Heart right ventricle (tissue), 16 donors: ENCODE measurements around the gene ATP2B3. TPM values are rescaled to one million over a fixed set of nuclear protein-coding genes. Genes with fewer than 3 reads are reported as not detected.

ENCODE experiments used
- ATAC-seq, 8 donors: fragments of 200-7000 bp; cut with Tn5 transposase; one replicate each; pipeline ENCODE4 v1.9.1; 2020; ENCODE audit warnings: mild to moderate bottlenecking in 8 of 8, moderate library complexity in 8 of 8, moderate number of reproducible peaks in 1 of 8
- DNase-seq, 2 donors: peaks; one replicate each; pipeline ENCODE4 v3.0.0-alpha.2; 2020
- H3K27ac ChIP-seq, 10 donors: fragments of 200-600 bp; sonication (generic) in 2 of 10; one replicate each; pipeline versions ENCODE4 v1.5.0 to v1.8.0; 2020 to 2022; ENCODE audit warnings: mild to moderate bottlenecking in 3 of 10
- H3K27me3 ChIP-seq, 7 donors: fragments of 200-600 bp; one replicate each; pipeline ENCODE4 v1.8.0; 2021 to 2022; ENCODE audit warnings: mild to moderate bottlenecking in 2 of 7
- H3K36me3 ChIP-seq, 9 donors: fragments of 200-600 bp; sonication (generic) in 1 of 9; one replicate each; pipeline versions ENCODE4 v1.5.0 to v1.8.0; 2020 to 2022; ENCODE audit warnings: mild to moderate bottlenecking in 2 of 9
- H3K4me1 ChIP-seq, 9 donors: fragments of 200-600 bp; sonication (generic) in 1 of 9; one replicate each; pipeline versions ENCODE4 v1.5.0 to v1.8.0; 2020 to 2022; ENCODE audit warnings: mild to moderate bottlenecking in 4 of 9
- H3K4me3 ChIP-seq, 10 donors: fragments of 200-600 bp; sonication (generic) in 2 of 10; one replicate each; pipeline versions ENCODE4 v1.5.0 to v1.8.0; 2020 to 2022; ENCODE audit warnings: mild to moderate bottlenecking in 7 of 10, moderate library complexity in 2 of 10
- H3K9me3 ChIP-seq, 11 donors: fragments of 200-600 bp in 10 of 11; sonication (generic) in 2 of 11; one replicate each; pipeline versions ENCODE4 v1.5.0 to v1.8.0; 2013 to 2022; ENCODE audit warnings: mild to moderate bottlenecking in 2 of 11, control low read depth in 1 of 11, moderate library complexity in 1 of 11
- CTCF ChIP-seq, 9 donors: fragments of 200-600 bp; sonication (generic) in 2 of 9; IDR thresholded peaks; one replicate each; pipeline versions ENCODE4 v1.5.0 to v1.8.0; 2021 to 2022; ENCODE audit warnings: antibody characterized with exemption in 9 of 9, mild to moderate bottlenecking in 5 of 9, moderate library complexity in 1 of 9
- WGBS, 2 donors: extraction: QIAGEN DNeasy Blood & Tissue Kit; methylation state at CpG; one replicate each; pipeline ENCODE4 v1.1.7; 2013; ENCODE audit warnings: inconsistent platforms in 1 of 2; 5-methylcytosine and 5-hydroxymethylcytosine counted together
- intact Hi-C, 10 donors: fragments of 100-400 bp; cut with DNase I; formaldehyde crosslinking; loops; one replicate each; pipeline versions ENCODE4 v1.11.1 to v1.14.2; 2022
- polyA plus RNA-seq, 2 donors: library from polyadenylated mRNA; stranded (reverse); fragments of 200-250 nt; gene quantifications; one replicate each; pipeline ENCODE4 v1.2.3, GENCODE V29; 2013
- total RNA-seq, 10 donors: library from RNA; stranded (reverse); fragmentation: NEBNext Ultra II Directional in 3 of 10; extraction: Animal tissue kit (Norgen Biotek cat#: 25700) in 3 of 10; gene quantifications; one replicate each; pipeline versions ENCODE4 v1.2.1 to v1.2.4, GENCODE V29; 2021 to 2023
- donor health status: Arrhythmogenic right ventricular cardiomyopathy.
- donor health status: ischemic (EF 13 %, LVEDD 7.1; RV severe dilation, severe dysfunction).
- donor health status: healthy with polysubstance abuse.
- donor health status: DM: no; HTN: yes; CAD: no.
- donor health status: DM: no; HTN: no; CAD: no.
- donor health status: ischemic (EF 25% LVEDD 6.9; RV normal size, moderate dysfunction).
- donor health status: ischemic (EF 25% LVEDD 5.7; RV mildly dilated, moderate dysfunction).
- donor health status: healthy.
- donor health status: DM: yes; HTN: yes; CAD: no.
- donor health status: Ischemic cardiomyopathy.
- donor health status: ischemic (EF 35%, LVEDD 5.7; RV mildly dilated, moderate dysfunction).
- donor health status: nonischemic (EF 11% LVEDD 7.7; RV severe dilation, severe dysfunction).
- donor health status: DM: yes; HTN: yes; CAD: no.
- donor health status: PGD.
- donor health status: ischemic (EF 29% LVEDD 5.4; RV normal size, mild dysfunction).
- donor health status: nonischemic (EF 23%, LVEDD 6.1; RV moderate dilation, normal function).

ATP2B3 gene
- total and polyA plus RNA-seq, 12 donors, result not detected

GRCh38 chrX:153482376-153483015 lies 34.9 kb upstream of the ATP2B3 start:
- Histone ChIP-seq H3K27ac (no peak overlapping the region), H3K4me1 (peaks cover 0 to 10% (median 2%) of the 10 kb centered on the region in 9 donors), H3K36me3 (no peaks in the 10 kb centered on the region), H3K9me3 (no peaks in the 10 kb centered on the region), H3K27me3 (peaks cover 0 to under 1% (median 0%) of the 10 kb centered on the region in 7 donors), H3K4me3 (no peak overlapping the region)
- no peak for TF ChIP-seq CTCF (IDR thresholded peaks at IDR 0.05)
- DNase-seq (no peak), ATAC-seq (no peak)
- 71 to 85% methylated on average over 18 to 23 of the region's 23 CpGs for WGBS, 2 donors
- intact Hi-C loops, result no loop called here

- TF ChIP-seq CTCF (IDR thresholded peaks at IDR 0.05), result no peak
- Histone ChIP-seq H3K9me3 (no peaks in the 10 kb centered on the region), H3K27ac (peak overlapping the region in 2 of 10 donors; percentile 3 to 44), H3K4me3 (no peak overlapping the region), H3K4me1 (peaks cover 0 to 24% (median 9%) of the 10 kb centered on the region in 9 donors), H3K27me3 (no peaks in the 10 kb centered on the region), H3K36me3 (no peaks in the 10 kb centered on the region)
- ATAC-seq (no peak), DNase-seq (no peak)
- WGBS, 2 donors, result 84 to 86% methylated on average over 22 to 30 of the region's 30 CpGs
- intact Hi-C loops, result no loop called here
These were observed 31.9 kb upstream of the ATP2B3 start for GRCh38 chrX:153485396-153486080.

GRCh38 chrX:153486171-153486570 lies 31.3 kb upstream of the ATP2B3 start:
- Histone ChIP-seq H3K9me3 (no peaks in the 10 kb centered on the region), H3K36me3 (no peaks in the 10 kb centered on the region), H3K4me1 (peaks cover 0 to 28% (median 9%) of the 10 kb centered on the region in 9 donors), H3K27me3 (no peaks in the 10 kb centered on the region), H3K4me3 (no peak overlapping the region), H3K27ac (no peak overlapping the region)
- ATAC-seq (no peak), DNase-seq (no peak)
- 72 to 73% methylated on average over 8 to 10 of the region's 10 CpGs for WGBS, 2 donors
- intact Hi-C loops, result no loop called here
- no peak for TF ChIP-seq CTCF (IDR thresholded peaks at IDR 0.05)

- ATAC-seq, result peak in 7 of 8 donors; percentile 9 to 27 (median 20)
- intact Hi-C loops, result no loop called here
These were observed 29.8 kb upstream of the ATP2B3 start for GRCh38 chrX:153487590-153488071.

More at GRCh38 chrX:153487590-153488071, 29.8 kb upstream of the ATP2B3 start:
- H3K27ac ChIP-seq, result peak overlapping the region in 9 of 10 donors; percentile 52 to 83 (median 73)
- H3K27me3 ChIP-seq, result no peaks in the 10 kb centered on the region
- 49 to 56% methylated on average over 10 to 11 of the region's 11 CpGs for WGBS, 2 donors
- DNase-seq, result peak in 1 of 2 donors; percentile 52
- no peaks in the 10 kb centered on the region for H3K36me3 ChIP-seq
- no peak overlapping the region for H3K4me3 ChIP-seq
- peaks cover 0 to 42% (median 14%) of the 10 kb centered on the region in 9 donors for H3K4me1 ChIP-seq
- no peaks in the 10 kb centered on the region for H3K9me3 ChIP-seq
- no peak for TF ChIP-seq CTCF (IDR thresholded peaks at IDR 0.05)
